ENCODE data around the gene DCAF8. TPM values are rescaled to one million over a fixed set of nuclear protein-coding genes. Genes with fewer than 3 reads are reported as not detected.

DCAF8 gene
- total RNA-seq, 2 donors from 2014 or later: 72.0 to 86.1 TPM

GRCh38 chr1:160260406-160261382 is 1.7 kb downstream of the DCAF8 start:
- intact Hi-C loops (cut with DNase I): no loop called here
- Histone ChIP-seq H3K9me3 (no peaks in the 10 kb centered on the region), H3K4me3 (peak overlapping the region; percentile 72), H3K27ac (peak overlapping the region; percentile 95), H3K36me3 (no peaks in the 10 kb centered on the region), H3K27me3 (no peaks in the 10 kb centered on the region), H3K4me1 (no peaks in the 10 kb centered on the region), H3K9ac (ENCODE audit: low read depth in 2 of 2, low read length in 2 of 2) (no peak overlapping the region)
- DNase-seq: no peak
- TF ChIP-seq, protein P1, sequence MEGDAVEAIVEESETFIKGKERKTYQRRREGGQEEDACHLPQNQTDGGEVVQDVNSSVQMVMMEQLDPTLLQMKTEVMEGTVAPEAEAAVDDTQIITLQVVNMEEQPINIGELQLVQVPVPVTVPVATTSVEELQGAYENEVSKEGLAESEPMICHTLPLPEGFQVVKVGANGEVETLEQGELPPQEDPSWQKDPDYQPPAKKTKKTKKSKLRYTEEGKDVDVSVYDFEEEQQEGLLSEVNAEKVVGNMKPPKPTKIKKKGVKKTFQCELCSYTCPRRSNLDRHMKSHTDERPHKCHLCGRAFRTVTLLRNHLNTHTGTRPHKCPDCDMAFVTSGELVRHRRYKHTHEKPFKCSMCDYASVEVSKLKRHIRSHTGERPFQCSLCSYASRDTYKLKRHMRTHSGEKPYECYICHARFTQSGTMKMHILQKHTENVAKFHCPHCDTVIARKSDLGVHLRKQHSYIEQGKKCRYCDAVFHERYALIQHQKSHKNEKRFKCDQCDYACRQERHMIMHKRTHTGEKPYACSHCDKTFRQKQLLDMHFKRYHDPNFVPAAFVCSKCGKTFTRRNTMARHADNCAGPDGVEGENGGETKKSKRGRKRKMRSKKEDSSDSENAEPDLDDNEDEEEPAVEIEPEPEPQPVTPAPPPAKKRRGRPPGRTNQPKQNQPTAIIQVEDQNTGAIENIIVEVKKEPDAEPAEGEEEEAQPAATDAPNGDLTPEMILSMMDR (IDR thresholded peaks at IDR 0.05): no peak

- Histone ChIP-seq H3K4me1 (no peaks in the 10 kb centered on the region), H3K4me3 (no peak overlapping the region), H3K9me3 (no peaks in the 10 kb centered on the region), H3K36me3 (no peaks in the 10 kb centered on the region), H3K27me3 (no peaks in the 10 kb centered on the region), H3K27ac (no peak overlapping the region), H3K9ac (ENCODE audit: low read depth in 2 of 2, low read length in 2 of 2) (no peak overlapping the region)
- DNase-seq: no peak
- TF ChIP-seq, protein P1 (IDR thresholded peaks at IDR 0.05): no peak
- intact Hi-C loops (cut with DNase I): no loop called here
These were observed 4.1 kb downstream of the DCAF8 start for GRCh38 chr1:160258177-160258798.

DNA sequence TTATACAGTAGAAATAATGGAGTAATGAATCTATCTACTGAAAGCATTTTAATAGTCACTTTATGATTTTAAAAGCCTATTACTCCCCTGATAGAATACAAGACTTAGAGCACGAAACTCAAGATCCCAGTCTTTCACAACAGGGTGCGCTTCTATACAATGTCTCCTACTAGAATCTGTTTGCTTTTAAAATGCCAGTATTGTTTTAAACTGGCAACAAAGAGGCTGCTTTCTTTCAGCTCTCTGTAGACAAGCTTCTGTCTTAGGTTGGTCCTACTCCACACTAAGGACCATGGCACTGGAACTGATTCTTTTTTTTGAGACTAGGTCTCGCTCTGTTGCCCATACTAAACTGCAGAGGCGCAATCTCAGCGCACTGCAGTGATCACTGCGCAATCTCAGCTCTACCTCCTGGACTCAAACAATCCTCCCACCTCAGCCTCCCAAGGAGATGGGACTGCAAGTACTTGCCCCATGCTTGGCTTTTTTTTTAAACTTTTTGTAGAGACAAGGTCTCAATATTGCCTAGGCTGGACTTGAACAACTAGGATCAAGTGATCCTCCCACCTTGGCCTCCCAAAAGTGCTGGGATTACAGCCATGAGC is 4.8 kb downstream of the DCAF8 start:
- Histone ChIP-seq H3K9me3 (no peaks in the 10 kb centered on the region), H3K9ac (ENCODE audit: low read depth in 2 of 2, low read length in 2 of 2) (no peak overlapping the region), H3K27ac (no peak overlapping the region), H3K4me3 (no peak overlapping the region), H3K27me3 (no peaks in the 10 kb centered on the region), H3K36me3 (no peaks in the 10 kb centered on the region), H3K4me1 (no peaks in the 10 kb centered on the region)
- intact Hi-C loops (cut with DNase I): no loop called here
- no peak for DNase-seq
- TF ChIP-seq, protein P1 (IDR thresholded peaks at IDR 0.05): no peak

DNA sequence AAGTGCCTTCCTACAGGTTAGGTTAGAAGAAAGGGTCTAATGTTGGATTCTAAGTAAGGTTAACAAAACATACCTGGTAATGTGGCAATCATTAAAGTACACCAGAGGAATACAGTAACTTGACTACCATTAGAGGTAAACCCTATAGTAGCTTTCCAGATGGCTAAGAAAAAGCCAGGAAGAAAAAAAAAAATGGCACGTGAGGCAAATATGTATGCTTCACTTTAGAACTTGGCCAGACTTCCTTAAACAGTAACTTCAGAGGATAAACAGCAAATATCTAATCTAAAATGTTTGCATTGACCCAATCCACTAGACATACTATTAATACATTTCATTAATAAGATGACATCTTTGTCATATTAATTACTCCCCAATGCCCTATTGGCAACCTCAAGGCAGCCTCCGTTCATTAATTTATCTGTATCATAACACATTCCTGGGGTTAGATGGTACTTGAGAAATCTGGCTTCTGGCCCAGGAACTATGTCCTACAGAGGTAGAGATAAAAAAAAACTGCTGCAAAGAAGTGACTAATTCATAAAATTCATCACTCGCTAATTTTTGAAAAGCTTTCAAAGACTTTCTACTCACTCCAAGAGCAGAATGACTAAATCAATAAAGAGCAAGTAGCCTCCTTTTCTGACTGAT is 5.8 kb downstream of the DCAF8 start:
- no peaks in the 10 kb centered on the region for H3K27me3 ChIP-seq
- H3K4me3 ChIP-seq: no peak overlapping the region
- no peaks in the 10 kb centered on the region for H3K36me3 ChIP-seq
- no peak overlapping the region for H3K9ac ChIP-seq (ENCODE audit: low read depth in 2 of 2, low read length in 2 of 2)
- intact Hi-C loops (cut with DNase I): no loop called here
- H3K27ac ChIP-seq: no peak overlapping the region
- TF ChIP-seq, protein P1 (IDR thresholded peaks at IDR 0.05): no peak
- no peaks in the 10 kb centered on the region for H3K4me1 ChIP-seq
- H3K9me3 ChIP-seq: no peaks in the 10 kb centered on the region
- DNase-seq: no peak

DNA sequence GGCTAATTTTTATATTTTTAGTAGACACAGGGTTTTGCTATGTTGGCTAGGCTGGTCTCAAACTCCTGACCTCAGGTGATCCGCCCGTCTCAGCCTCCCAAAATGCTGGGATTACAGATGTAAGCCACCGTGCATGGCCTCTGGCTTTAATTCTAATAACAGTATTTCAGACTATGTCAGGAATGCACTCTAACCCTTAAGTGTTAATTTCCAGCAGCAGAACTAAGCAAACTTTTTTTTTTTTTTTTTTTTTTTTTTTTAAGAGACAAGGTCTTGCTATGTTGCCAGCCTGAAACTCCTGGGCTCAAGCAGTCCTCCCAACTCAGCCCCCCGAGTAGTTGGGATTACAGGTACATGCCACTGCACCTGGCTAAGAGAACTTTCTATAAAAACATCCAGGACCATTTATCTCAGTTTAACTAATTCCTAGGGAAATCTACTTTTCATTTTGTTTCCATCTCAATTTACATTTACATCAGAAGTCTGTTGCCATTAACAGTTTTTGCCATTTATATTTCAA is 6.5 kb downstream of the DCAF8 start:
- Histone ChIP-seq H3K27ac (no peak overlapping the region), H3K4me1 (no peaks in the 10 kb centered on the region), H3K4me3 (no peak overlapping the region), H3K27me3 (no peaks in the 10 kb centered on the region), H3K36me3 (no peaks in the 10 kb centered on the region), H3K9me3 (no peaks in the 10 kb centered on the region), H3K9ac (ENCODE audit: low read depth in 2 of 2, low read length in 2 of 2) (no peak overlapping the region)
- TF ChIP-seq, protein P1 (IDR thresholded peaks at IDR 0.05): no peak
- intact Hi-C loops (cut with DNase I): no loop called here
- no peak for DNase-seq
